GM23338 (cell line): ENCODE measurements around the gene SEMA5A. TPM values are rescaled to one million over a fixed set of nuclear protein-coding genes. Genes with fewer than 3 reads are reported as not detected.

Experiments used
- ATAC-seq: fragments of 200-7000 bp; cut with Tn5 transposase; 3 replicates; pipeline ENCODE4 v1.9.1; 2020
- DNase-seq: peaks from one replicate; pipeline ENCODE4 v3.0.0-alpha.2; 2015; ENCODE audit warnings: low spot score
- H2AFZ ChIP-seq: fragments of 200-600 bp; sonication (generic); 2 replicates; pipeline ENCODE4 v1.8.0; 2016; ENCODE audit warnings: antibody characterized with exemption, mild to moderate bottlenecking, moderate library complexity
- H3F3A ChIP-seq: fragments of 200-600 bp; sonication (generic); replicated peaks from 2 replicates; pipeline ENCODE4 v1.8.0; 2017; ENCODE audit warnings: antibody characterized with exemption, mixed run types, low read depth
- H3K27ac ChIP-seq: fragments of 200-600 bp; sonication (generic); 2 replicates; pipeline ENCODE4 v1.6.1; 2016; ENCODE audit warnings: low read depth
- H3K27me3 ChIP-seq: fragments of 200-600 bp; sonication (generic); 2 replicates; pipeline ENCODE4 v1.8.0; 2016; ENCODE audit warnings: mild to moderate bottlenecking, mixed run types, moderate library complexity; ENCODE audit not compliant: insufficient read depth
- H3K36me3 ChIP-seq: fragments of 200-600 bp; sonication (generic); 2 replicates; pipeline ENCODE4 v1.8.0; 2016; ENCODE audit warnings: mild to moderate bottlenecking; ENCODE audit not compliant: insufficient read depth
- H3K4me1 ChIP-seq: fragments of 200-600 bp; sonication (generic); 2 replicates; pipeline ENCODE4 v1.8.0; 2016; ENCODE audit warnings: mild to moderate bottlenecking, moderate library complexity; ENCODE audit not compliant: insufficient read depth
- H3K4me2 ChIP-seq: fragments of 200-600 bp; sonication (generic); 2 replicates; pipeline ENCODE4 v1.7.1; 2017; ENCODE audit warnings: mixed run types
- H3K4me3 ChIP-seq: fragments of 200-600 bp; sonication (generic); 2 replicates; pipeline ENCODE4 v1.6.1; 2016; ENCODE audit warnings: mixed run types
- H3K79me2 ChIP-seq: fragments of 200-600 bp; sonication (generic); replicated peaks from 2 replicates; pipeline ENCODE4 v1.8.0; 2017; ENCODE audit warnings: mild to moderate bottlenecking; ENCODE audit not compliant: insufficient read depth
- H3K9me2 ChIP-seq: fragments of 200-600 bp; sonication (generic); 2 replicates; pipeline ENCODE4 v1.8.0; 2017; ENCODE audit not compliant: insufficient read depth
- H4K20me1 ChIP-seq: fragments of 200-600 bp; sonication (generic); replicated peaks from 2 replicates; pipeline ENCODE4 v1.8.0; 2017; ENCODE audit warnings: mild to moderate bottlenecking; ENCODE audit not compliant: insufficient read depth
- H3K27ac Mint-ChIP-seq: 2 replicates; pipeline ENCODE4 v1.8.0; 2020; ENCODE audit warnings: inconsistent platforms, mild to moderate bottlenecking, moderate library complexity, mixed read lengths
- H3K27me3 Mint-ChIP-seq: 3 replicates; pipeline ENCODE4 v1.8.0; 2022; ENCODE audit warnings: low read depth, mild to moderate bottlenecking, moderate library complexity, mixed read lengths, inconsistent platforms; ENCODE audit not compliant: insufficient read depth, poor library complexity
- H3K36me3 Mint-ChIP-seq: 3 replicates; pipeline ENCODE4 v1.8.0; 2021; ENCODE audit warnings: low read depth, mild to moderate bottlenecking, inconsistent platforms, moderate library complexity, mixed read lengths
- H3K4me1 Mint-ChIP-seq: 3 replicates; pipeline ENCODE4 v1.8.0; 2020; ENCODE audit warnings: mild to moderate bottlenecking, inconsistent platforms, mixed read lengths
- H3K4me3 Mint-ChIP-seq: 3 replicates; pipeline ENCODE4 v1.8.0; 2021; ENCODE audit warnings: moderate library complexity, mild to moderate bottlenecking, inconsistent platforms, mixed read lengths
- H3K9me3 Mint-ChIP-seq: 3 replicates; pipeline ENCODE4 v1.8.0; 2020; ENCODE audit warnings: moderate library complexity, mild to moderate bottlenecking, inconsistent platforms, mixed read lengths
- CREB1 ChIP-seq: fragments of 250-450 bp; sonication (Bioruptor Pico); IDR thresholded peaks from 2 replicates; pipeline ENCODE4 v1.5.0; 2020; ENCODE audit warnings: low read depth, mild to moderate bottlenecking, moderate library complexity
- EZH2 ChIP-seq: fragments of 200-600 bp; sonication (generic); IDR thresholded peaks from one replicate; pipeline ENCODE4 v1.8.0; 2017; ENCODE audit warnings: antibody characterized with exemption, mild to moderate bottlenecking, low read depth; ENCODE audit not compliant: unreplicated experiment
- EZH2phosphoT487 ChIP-seq: fragments of 200-600 bp; sonication (generic); IDR thresholded peaks from one replicate; pipeline ENCODE4 v1.8.1; 2018; ENCODE audit warnings: antibody characterized with exemption; ENCODE audit not compliant: unreplicated experiment
- STAT1 ChIP-seq: IDR thresholded peaks from one replicate; pipeline ENCODE4 v1.6.1; 2016; ENCODE audit warnings: antibody characterized with exemption; ENCODE audit not compliant: unreplicated experiment
- polyA plus RNA-seq: library from polyadenylated mRNA; unstranded; fragments of >200 nt; fragmentation: Nextera tagmentation; extraction: Ambion mirVana; gene quantifications from 2 replicates; pipeline ENCODE4 v1.2.1, GENCODE V29; 2016
- total RNA-seq: library from RNA; depleted of rRNA; stranded (reverse); fragments of >200 nt; shearing (Covaris generic); gene quantifications from 2 replicates; pipeline ENCODE4 v1.2.3, GENCODE V29; 2014
- TF ChIP-seq, protein P1 (sequence below), 2 experiments: fragments of 200-600 bp in 1 of 2; sonication (generic) in 1 of 2; conservative IDR thresholded peaks; 2 replicates each; pipeline versions ENCODE4 v1.5.1 to v1.6.1; 2016 to 2017; ENCODE audit warnings: antibody characterized with exemption in 2 of 2, low read depth in 2 of 2, mild to moderate bottlenecking in 2 of 2, moderate library complexity in 1 of 2
- TF ChIP-seq, protein P2 (sequence below): IDR thresholded peaks from 2 replicates; pipeline ENCODE4 v1.6.1; 2016; ENCODE audit warnings: antibody characterized with exemption

SEMA5A gene
- total and polyA plus RNA-seq, 2 experiments from 2014 or later: 2.1 to 8.1 TPM

DNA sequence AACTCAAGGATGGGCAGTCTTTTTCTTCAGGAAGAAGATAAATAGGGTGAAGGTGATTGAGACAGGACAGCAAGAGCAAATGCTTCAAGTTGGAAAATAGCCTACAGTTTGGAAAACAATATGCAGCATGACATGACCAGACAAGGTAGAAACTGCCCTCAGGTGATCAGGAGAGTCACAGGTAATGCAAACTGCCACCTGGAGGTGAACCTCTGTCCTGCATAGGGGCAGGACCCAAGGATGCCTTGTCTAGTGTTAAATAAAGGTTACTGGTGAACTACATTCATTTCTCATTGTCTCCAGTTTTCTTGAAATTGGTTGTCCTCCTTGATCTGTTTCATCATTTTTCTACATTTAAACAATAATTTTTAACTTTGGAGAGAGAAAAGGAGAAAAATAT is 232.1 kb downstream of the SEMA5A start:
- no peaks in the 10 kb centered on the region for H3K4me1 ChIP-seq
- H3K4me2 ChIP-seq: no peak overlapping the region
- Mint-ChIP-seq H3K27me3 (no peaks in the 10 kb centered on the region), H3K4me1 (no peaks in the 10 kb centered on the region), H3K27ac (peak overlapping the region; percentile 29; the same call in 1 of the 2 replicates), H3K36me3 (no peaks in the 10 kb centered on the region), H3K9me3 (no peaks in the 10 kb centered on the region), H3K4me3 (no peak overlapping the region)
- no peaks in the 10 kb centered on the region for H4K20me1 ChIP-seq
- no peaks in the 10 kb centered on the region for H3F3A ChIP-seq
- no peaks in the 10 kb centered on the region for H3K9me2 ChIP-seq
- TF ChIP-seq, protein P1, sequence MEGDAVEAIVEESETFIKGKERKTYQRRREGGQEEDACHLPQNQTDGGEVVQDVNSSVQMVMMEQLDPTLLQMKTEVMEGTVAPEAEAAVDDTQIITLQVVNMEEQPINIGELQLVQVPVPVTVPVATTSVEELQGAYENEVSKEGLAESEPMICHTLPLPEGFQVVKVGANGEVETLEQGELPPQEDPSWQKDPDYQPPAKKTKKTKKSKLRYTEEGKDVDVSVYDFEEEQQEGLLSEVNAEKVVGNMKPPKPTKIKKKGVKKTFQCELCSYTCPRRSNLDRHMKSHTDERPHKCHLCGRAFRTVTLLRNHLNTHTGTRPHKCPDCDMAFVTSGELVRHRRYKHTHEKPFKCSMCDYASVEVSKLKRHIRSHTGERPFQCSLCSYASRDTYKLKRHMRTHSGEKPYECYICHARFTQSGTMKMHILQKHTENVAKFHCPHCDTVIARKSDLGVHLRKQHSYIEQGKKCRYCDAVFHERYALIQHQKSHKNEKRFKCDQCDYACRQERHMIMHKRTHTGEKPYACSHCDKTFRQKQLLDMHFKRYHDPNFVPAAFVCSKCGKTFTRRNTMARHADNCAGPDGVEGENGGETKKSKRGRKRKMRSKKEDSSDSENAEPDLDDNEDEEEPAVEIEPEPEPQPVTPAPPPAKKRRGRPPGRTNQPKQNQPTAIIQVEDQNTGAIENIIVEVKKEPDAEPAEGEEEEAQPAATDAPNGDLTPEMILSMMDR (conservative IDR thresholded peaks at IDR 0.05; ENCODE audit: low read depth in 2 of 2): peak; percentile 56 to 71
- no peak for TF ChIP-seq EZH2phosphoT487
- no peaks in the 10 kb centered on the region for H3K27me3 ChIP-seq
- H2AFZ ChIP-seq: no peak overlapping the region
- DNase-seq: peak; percentile 44
- no peaks in the 10 kb centered on the region for H3K36me3 ChIP-seq
- no peak overlapping the region for H3K27ac ChIP-seq
- H3K79me2 ChIP-seq: no peaks in the 10 kb centered on the region
- H3K4me3 ChIP-seq: no peak overlapping the region
- ATAC-seq: peak; percentile 71

DNA sequence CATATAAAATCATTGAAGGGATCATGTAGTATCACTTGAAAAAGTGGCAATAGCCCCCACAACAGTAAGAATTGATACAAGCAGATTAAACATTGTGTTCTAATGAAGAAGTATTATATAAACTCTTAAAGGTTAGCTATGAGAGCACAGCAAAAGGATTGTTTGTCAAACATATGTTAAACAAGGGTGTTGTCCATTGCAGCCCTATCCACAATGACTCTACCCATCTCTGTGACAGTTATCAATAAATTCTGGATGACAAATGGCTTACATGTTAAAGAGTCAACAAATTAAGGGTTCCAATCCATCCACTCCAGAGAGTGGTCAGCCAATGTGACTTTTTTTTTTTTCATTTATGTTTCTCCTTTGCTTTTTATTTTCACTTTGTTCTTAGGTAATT is 238.7 kb downstream of the SEMA5A start:
- H3K4me1 ChIP-seq: no peaks in the 10 kb centered on the region
- ATAC-seq: no peak
- no peaks in the 10 kb centered on the region for H3F3A ChIP-seq
- Mint-ChIP-seq H3K27me3 (no peaks in the 10 kb centered on the region), H3K27ac (no peak overlapping the region), H3K4me1 (no peaks in the 10 kb centered on the region), H3K4me3 (no peak overlapping the region), H3K36me3 (no peaks in the 10 kb centered on the region), H3K9me3 (no peaks in the 10 kb centered on the region)
- H3K36me3 ChIP-seq: no peaks in the 10 kb centered on the region
- DNase-seq: no peak
- no peaks in the 10 kb centered on the region for H3K27me3 ChIP-seq
- no peak overlapping the region for H3K4me2 ChIP-seq
- H2AFZ ChIP-seq: no peak overlapping the region
- H3K79me2 ChIP-seq: no peaks in the 10 kb centered on the region
- H3K27ac ChIP-seq: no peak overlapping the region
- TF ChIP-seq STAT1 (no peak), EZH2 (no peak), CREB1 (CRISPR knock-in tag) (no peak)
- TF ChIP-seq, protein P1 (conservative IDR thresholded peaks at IDR 0.05; ENCODE audit: low read depth in 2 of 2): no peak
- TF ChIP-seq, protein P2, sequence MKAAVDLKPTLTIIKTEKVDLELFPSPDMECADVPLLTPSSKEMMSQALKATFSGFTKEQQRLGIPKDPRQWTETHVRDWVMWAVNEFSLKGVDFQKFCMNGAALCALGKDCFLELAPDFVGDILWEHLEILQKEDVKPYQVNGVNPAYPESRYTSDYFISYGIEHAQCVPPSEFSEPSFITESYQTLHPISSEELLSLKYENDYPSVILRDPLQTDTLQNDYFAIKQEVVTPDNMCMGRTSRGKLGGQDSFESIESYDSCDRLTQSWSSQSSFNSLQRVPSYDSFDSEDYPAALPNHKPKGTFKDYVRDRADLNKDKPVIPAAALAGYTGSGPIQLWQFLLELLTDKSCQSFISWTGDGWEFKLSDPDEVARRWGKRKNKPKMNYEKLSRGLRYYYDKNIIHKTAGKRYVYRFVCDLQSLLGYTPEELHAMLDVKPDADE: no peak
- H3K9me2 ChIP-seq: no peaks in the 10 kb centered on the region
- H3K4me3 ChIP-seq: no peak overlapping the region
- H4K20me1 ChIP-seq: no peaks in the 10 kb centered on the region
